Astrocyte of the hippocampus (primary cell): ENCODE measurements around the gene NCEH1.

Source experiments
- DNase-seq: peaks from one replicate; pipeline ENCODE4 v3.0.0; 2011; ENCODE audit warnings: low read depth, low spot score

Gene NCEH1

DNA sequence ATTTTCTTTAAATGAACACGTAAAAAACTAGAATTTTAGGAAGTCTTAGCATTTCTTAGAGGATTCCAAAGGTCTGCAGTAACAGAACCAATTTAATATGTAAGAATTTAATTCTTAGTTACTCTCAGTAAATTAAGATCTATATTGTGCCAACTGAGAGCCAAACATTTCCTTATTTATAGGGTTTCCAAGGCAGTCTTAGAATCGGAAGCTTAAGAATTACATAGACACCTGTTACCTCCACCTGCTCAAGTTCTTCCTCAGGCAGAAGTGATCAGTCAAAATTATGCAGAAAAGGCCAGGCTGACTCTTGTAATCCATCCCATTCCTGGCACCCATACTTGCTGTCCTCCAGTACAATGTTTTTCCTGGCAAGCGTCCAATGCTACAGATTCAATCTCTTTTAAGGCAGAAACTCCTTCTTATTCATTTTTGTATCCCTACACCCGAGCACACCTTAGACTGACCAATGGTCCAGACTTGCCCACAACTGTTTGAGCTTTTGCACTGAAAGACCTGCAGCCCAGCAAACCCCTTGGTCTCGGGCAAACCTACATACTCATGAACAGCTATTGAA lies 64.3 kb downstream of the NCEH1 start:
- peak; percentile 86 for DNase-seq

DNA sequence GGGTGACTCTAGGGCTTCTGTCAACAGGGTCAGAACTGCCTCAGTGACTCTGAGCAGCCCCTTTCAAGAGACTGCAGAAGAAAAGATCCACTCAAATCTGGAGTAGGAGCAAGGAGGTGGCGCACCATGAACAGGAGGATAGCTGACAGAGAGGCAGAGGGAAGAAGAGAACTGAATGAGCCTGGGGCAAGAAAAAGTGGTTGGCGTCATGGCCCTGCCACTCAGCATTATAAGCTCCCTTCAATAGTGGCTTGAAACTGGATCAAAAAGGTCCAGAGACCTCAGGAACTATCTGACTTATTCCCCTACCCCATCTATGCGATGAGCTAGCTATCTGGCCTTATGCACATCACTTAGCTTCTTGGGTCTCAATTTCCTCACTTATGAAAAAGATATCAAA lies 66.6 kb downstream of the NCEH1 start:
- DNase-seq = no peak

DNA sequence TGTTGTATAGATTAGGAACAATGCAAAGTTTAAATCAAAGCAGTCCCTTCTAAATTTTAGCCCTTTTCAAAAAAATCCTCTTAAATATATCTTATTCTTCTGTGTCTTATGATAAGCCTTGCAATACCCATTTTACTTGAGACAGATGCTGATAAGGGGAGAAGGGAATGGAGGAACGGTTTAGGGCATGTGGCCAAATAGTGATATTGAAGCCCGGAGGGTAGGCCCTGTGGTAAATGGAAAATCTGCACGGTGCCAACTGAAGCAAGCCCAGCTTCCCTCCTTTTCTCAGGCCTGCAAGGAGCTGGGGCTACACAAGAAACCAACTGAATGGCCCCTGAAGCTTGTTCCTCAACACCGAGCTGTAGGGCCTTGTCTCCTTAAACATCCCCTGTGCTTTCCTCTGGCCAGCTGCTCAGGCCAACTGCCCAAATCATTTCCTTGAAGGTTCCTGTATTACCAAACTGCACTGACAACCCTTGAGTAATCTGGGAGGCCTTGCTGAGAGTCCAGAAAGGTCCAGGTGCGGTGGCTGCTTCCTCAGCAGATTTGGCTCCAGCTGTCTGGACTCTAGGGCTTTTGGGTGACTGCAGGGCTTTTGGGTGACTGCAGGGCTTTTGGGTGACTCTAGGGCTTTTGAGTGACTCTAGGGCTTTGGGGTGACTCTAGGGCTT lies 67.2 kb downstream of the NCEH1 start:
- DNase-seq = no peak

DNA sequence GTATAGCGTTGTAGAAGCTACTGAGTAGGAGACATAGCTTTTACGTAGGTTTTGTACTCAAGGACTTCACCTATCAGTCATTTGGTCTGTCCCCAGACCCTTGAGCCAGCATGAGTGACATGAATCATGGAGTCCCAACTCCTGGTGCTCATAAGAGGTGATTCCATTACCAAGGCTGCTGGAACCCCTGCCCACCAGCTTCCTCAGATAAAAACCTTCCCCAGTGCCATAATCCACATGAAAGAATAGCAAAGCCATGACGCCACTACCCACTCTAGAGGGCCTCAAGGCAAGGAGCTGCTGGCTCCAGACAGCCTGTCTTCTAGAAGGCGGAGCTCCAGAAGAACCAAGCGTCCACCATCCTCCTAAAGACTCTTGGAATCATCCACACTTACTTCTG lies 69.6 kb downstream of the NCEH1 start:
- DNase-seq = no peak

DNA sequence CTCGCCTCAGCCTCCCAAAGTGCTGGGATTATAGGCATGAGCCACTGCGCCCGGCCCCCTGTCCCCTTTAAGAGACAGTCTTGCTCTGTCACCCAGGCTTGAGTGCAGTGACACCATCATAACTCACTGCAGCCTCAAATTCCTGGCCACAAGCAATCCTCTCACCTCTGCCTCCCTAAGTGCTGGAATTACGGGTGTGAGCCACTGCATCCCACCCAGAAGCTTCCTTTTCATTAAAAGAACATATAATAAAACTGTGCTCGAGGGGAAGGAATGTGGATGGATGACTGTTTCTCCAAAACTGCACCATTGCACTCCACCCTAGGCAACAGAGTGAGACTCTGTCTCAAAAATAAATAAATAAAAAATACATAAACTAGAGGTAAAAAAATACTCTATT lies 70.1 kb downstream of the NCEH1 start:
- DNase-seq = no peak

DNA sequence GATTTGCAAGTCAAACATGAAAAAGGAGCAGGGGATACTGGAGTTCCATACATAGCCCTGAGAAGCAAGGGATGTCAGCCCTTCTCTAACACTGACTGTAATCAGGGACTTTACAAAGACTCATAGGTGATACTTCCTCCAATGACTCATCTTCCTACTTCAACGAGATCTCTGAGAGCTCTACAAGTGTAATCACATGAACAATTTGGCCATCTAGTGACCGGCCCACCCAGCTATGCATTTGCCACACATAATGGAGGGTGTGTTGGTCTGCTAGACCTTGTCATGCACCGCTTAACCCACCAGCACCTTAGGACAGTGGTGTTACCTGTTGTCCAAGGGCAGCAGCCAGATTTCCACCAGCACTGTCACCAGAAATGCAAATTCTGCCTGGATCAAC lies 75.3 kb downstream of the NCEH1 start:
- DNase-seq = no peak

DNA sequence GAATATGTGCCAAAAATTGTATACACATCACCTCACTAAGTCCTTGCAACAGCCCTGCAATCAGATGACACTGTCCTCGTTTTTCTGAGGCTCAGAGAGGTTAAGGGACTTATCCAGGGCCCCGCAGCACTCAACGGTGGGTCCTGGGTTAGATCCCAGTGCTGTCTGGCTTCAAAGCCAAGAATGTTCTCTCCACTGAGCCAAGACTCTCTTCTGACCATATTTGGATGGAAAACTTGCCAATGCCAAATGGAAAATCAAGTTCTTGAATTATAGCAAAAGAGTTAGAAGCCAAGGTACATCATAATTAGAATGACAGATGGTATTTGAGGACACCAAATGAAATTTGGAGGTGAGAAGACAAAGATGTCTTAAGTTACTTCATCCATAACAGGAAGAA lies 75.9 kb downstream of the NCEH1 start:
- DNase-seq = peak; percentile 51

DNA sequence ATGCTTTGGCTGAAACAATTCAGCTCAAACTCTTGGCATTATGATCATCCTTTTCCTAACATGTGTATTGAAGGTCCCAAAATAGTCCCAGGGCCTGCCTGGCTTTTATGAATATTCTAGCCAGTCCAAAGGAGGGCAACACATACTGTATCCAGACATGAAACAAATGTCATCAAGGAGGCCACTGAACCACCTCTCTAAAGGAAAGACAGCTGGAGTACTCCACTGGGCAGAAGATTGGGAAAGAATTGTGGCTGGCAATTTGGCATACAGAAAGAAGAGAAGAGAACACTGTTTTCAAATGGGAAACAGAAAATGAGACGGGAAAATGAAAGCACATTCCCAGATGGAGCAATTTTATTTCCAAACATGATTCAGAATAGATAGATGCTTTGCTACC lies 80.6 kb downstream of the NCEH1 start:
- DNase-seq = no peak

DNA sequence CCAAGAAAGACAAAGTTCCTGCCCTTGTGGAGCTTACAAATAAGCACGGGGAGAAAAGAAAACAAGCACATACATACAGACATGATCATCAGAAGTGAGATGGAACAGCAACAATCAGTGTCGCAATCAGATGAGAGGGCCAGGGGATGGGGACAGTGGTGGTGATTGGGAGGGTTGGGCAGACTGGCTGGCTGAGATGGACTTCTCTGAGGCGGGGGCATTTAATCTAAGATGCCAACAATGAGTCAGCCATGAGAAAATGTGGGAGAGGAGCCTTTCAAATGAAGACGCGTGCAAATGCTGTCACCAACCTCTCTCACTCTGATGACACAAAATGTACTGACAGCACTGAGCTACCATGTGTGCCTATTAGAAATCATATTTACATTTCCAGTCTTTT lies 81.4 kb downstream of the NCEH1 start:
- DNase-seq = peak; percentile 31

DNA sequence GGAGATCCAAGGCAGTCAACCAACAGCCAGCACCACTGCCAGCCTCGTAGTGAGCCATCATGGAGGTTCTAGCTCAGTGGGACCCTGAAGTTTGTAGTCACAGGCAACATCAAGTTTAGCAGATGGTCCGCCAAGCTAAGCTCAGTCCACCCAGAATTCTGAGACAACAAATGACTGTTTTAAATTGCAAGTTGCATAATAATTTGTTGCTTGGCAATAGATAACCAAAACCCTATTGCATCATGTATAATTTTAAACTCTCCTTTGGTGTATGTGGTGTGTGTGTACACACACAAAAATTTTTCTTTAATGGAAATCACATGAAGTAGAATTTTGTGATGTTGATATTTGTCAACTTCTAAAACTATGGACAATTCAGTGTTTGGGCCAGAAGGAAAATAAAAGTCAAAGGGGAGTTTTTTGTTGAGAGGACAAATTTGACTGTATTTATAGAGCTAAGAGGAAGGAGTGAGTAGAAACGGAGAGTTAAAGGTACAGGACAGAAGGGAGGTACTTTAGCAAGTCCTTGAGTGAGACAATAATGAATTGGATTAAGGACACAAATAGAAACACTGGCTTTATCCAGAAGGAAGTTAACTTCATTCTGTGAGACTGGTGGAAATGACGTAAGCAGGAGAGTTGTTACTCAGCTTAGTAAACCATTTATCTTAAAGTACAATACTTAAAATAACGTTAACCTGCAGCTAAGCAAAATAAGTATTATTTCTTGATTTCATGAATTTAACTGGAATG lies 83.6 kb downstream of the NCEH1 start:
- no peak for DNase-seq

DNA sequence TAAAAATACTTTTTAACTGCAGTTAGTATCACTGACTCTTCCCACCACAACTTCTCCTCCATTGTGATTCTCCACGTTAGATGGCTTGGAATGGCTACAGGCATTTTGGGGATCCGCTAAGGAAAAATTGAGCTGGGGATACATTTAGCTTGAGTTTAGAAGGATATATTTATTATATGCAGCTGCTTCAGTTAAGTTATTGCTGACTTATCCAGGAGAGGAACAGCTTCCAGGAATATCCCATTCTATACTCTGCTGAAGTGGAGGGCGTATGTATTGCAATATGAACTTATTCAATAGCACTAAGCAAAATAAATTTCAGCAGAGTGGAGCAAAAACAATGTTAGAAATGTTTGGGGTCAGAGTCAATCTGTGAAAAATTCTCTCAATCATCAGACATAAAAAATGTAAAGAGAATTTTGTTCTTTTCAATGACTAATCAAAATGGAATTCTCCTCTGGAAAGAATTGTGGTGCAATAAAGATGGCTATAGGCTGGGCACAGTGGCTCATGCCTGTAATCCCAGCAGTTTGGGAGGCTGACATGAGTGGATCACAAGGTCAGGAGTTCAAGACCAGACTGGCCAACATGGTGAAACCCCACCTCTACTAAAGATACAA lies 84.7 kb downstream of the NCEH1 start:
- peak; percentile 39 for DNase-seq

DNA sequence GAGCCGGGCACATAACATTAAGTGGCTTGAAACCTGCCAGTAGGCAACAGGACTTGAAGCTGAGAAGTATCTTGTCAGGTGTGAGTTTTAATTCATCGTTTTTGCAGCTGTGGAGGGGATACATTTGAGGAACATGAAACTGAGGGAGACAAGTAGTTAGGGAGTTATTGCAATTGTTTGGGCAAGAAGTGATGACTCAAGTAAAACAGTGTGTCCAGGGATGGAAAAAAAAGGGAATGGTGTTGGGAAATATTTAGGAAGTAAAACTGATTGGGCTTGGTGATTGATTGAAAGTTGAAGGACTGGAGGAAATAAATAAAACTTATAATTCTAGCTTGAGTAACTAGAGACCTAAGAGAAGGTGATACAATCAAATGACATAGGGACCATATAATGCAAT lies 85.5 kb downstream of the NCEH1 start:
- no peak for DNase-seq

DNA sequence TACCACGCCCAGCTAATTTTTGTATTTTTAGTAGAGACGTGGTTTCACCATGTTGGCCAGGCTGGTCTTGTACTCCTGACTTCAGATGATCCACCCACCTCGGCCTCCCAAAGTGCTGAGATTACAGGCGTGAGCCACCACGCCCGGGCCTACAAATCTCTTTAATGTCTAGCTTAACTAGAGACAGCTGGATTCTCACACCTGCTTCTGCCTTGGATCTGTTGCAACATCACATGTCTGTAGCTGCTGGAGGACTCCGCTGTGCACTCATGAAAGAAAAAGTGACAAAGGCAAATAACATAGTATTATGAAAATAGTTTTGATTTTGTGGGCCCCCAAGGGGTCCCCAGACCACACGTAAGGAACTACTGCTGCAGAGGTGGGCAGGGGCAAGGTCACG lies 85.9 kb downstream of the NCEH1 start:
- DNase-seq = no peak

DNA sequence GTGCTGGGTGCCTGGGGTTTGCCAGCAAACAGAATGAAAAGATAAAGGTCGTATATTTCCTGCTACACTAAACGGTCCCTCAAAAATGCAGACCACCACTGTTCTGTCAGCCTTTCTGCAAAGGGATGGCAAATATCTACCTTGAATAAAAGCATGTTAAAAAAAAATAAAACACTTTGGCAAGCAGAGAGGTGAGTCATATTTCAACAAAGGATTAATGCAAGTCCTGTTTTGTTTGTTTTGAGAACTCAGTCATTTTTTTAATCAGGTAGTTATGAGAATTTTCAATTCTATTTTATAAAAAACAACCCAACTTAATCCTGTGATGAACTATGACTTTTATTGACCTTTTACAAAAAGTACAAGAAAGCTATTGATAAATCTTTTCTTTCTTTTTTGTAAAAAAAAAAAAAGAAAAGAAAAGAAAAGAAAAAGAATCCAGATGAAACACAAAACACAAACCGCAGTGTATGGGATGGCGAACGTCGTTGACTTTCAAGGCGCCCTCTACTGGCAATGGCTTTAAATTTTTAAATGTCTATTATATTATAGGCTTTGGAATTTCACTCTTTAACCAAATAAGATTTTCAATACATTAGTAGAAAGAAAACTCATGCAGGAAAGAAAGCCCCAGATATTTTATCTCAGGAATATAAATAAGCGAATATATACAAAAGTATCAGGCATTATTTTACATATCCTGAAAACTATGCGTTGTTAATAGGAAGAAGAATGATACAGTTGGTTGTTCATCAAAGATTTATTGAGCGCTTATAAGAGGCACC lies 87.8 kb downstream of the NCEH1 start:
- peak; percentile 78 for DNase-seq

DNA sequence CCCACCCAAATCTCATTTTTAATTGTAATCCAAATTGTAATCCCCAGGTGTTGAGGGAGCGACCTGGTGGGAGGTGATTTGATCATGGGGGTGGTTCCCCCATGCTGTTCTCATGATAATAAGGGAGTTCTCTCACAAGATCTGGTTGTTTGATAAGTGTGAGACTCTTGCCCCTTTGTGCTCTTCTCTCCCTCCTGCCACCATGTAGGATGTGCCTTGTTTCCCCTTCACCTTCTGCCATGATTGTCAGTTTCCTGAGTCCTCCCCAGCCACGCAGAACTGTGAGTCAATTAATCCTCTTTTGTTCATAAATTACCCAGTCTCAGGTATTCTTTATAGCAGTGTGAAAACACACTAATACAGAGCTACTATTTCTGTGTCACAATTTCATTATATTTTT lies 88.7 kb downstream of the NCEH1 start:
- DNase-seq = no peak

DNA sequence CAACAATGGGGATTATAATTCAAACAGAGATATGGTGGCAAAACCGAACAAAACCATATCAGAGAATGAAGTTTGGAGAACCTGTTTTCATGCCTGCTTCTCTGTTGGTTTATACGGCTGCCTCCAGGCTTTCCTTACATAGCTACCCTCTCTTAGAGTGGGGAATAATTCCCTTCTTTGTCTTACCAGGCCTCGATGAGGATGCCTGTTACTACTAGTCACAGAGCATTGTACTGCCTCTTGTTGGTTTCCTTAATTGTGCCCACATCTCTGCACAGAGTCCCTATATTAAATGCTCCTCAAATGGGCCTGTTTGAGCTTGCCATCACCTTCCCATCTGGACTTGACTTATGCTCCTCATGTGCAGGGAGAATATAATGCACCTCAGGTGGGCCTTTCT lies 92.9 kb downstream of the NCEH1 start:
- DNase-seq = no peak

DNA sequence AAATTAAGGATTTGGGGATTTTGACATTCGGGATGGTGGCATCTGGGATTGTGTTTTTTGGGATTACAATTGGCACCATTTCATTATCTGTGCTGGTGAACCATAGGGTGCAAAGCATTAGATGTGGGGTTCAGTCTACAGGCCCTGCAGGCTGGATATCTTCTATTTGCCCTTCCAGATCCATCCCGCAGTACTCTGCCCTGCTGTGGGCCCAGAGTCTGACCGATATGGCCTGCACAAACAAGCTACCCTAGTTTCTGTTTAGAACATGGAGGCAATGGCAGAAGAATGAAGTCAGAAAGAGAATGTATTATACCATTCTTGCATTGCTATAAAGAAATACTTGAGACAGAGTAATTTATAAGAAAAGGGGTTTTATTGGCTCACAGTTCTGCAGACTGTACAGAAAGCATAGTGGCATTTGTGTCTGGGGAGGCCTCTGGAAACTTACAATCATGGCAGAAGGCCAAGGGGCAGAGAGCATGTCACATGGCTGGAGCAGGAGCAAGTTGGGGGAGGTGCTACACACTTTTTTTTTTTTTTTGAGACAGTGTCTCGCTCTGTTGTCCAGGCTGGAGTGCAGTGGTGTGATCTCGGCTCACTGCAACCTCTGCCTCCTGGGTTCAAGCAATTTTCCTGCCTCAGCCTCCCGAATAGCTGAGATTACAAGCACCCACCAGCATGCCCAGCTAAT lies 93.7 kb downstream of the NCEH1 start:
- no peak for DNase-seq

DNA sequence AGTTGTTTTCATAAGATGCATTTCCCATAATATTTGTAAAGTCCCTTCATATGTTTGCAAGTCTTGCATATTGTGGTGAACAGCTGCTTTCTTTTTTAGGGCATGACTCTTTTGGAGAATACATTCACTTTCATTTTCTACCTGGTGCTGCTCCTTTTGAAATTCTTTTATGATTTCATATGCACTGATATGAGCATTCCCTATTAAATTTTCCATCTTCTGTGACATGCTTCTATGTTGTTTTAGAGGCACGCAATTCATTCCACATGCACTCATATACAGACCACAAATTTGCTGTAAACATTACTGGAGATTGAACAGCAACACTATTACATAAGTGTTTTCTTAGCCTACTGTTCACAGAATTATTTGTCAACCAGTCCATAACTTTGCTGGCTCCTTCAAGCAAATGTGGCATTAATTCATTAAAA lies 94.8 kb downstream of the NCEH1 start:
- no peak for DNase-seq

DNA sequence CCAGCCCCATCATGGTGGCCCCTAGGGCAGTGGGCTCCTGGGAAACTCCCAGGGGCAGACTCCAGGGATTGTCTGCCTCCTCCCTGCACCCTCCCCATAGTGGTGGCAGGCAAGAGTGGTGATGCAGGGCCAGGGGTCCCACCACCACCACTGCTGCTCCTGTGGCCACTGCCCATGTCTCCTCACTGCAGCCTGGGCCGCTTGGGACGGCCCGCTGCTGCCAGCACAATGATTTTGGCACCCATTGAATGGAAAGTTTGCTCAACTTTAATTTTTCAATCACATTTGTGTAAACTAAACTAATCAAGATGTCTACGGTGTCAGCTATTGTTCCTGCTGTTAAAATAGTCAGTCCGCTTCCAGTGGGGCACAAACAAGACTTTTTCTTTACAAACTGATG lies 95.6 kb downstream of the NCEH1 start:
- no peak for DNase-seq

DNA sequence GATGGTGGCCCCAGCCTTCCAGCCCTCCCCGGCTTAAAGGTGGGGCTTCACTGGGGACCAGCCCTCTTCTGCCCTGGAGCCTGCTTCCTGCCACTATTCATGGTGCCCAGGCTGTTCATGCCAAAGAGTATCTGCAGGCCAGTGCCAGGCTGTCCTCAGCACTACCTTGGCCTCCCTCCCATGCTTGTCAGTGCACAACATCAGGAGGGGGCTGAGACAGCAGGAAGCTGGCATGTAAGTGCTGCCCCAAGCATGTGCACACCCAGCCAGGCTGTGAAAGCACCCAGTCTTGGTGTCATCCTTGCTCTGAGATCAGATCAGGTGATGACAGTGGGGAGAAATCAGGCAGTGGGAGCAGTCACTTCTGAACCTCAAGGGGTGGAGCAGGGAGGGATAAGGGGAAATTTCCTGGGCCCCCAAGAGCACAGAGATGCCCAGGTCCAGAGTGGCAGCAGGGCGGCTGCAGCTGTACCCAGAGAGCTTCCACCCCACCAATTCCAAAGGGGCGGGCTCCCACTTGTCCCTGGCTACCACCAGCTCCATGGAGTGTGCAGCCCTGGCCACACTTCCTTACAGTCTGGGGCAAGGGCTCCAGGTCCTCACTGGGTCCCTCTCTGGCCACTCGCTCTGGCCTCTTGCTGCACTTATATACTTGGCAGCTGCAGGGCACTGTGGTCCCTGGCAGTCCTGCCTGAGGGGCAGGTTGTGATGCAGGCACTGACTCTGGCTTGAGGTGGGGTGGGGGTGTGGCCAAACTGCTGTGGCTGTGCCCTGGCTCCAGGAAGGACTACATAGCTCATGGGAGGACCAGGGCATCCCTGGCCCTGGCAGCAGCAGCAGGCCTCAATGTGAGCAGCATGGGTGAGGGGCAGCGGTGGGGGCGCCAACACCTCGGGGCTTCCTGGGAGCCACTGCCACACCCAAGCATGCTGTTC lies 96.3 kb downstream of the NCEH1 start:
- no peak for DNase-seq
